Suprapubic skin (tissue), 3 donors: ENCODE data around the gene STX7.

Source experiments
- EP300 ChIP-seq: sonication (generic); formaldehyde crosslinking; IDR thresholded peaks from one replicate; pipeline ENCODE4 v1.6.1; 2017; ENCODE audit warnings: antibody characterized with exemption
- POLR2A ChIP-seq, 2 donors: fragments of 450-650 bp; IDR thresholded peaks; one replicate each; pipeline ENCODE4 v1.6.1; 2017; ENCODE audit warnings: antibody characterized with exemption in 2 of 2, mild to moderate bottlenecking in 2 of 2, moderate library complexity in 2 of 2
- TF ChIP-seq, protein P1 (sequence below), 2 donors: fragments of 200-600 bp in 1 of 2; fragments of 450-650 bp in 1 of 2; sonication (generic) in 1 of 2; IDR thresholded peaks; one replicate each; pipeline ENCODE4 v1.5.1; 2016 to 2019; ENCODE audit warnings: antibody characterized with exemption in 2 of 2, mild to moderate bottlenecking in 1 of 2, moderate library complexity in 1 of 2

DNA sequence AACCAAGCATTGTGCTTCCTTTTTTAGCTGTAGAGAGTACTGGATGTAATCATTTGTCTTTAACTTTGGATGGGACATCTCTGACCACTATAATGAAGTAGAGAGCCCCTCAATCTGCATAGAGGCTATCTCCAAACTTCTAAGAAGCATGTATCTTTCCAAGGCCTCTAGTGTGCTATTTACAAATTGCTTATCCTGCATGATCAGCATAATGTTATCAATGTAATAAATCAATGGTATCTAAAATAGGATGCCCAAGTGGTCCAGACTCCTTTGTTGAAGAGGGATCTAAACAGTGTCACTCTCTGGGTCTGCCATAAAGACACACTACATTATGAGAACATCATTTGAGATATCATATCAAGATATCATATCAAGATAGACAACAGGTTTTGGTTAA is 31.9 kb upstream of the STX7 start:
- no peak for TF ChIP-seq POLR2A (IDR thresholded peaks at IDR 0.05)
- TF ChIP-seq, protein P1, sequence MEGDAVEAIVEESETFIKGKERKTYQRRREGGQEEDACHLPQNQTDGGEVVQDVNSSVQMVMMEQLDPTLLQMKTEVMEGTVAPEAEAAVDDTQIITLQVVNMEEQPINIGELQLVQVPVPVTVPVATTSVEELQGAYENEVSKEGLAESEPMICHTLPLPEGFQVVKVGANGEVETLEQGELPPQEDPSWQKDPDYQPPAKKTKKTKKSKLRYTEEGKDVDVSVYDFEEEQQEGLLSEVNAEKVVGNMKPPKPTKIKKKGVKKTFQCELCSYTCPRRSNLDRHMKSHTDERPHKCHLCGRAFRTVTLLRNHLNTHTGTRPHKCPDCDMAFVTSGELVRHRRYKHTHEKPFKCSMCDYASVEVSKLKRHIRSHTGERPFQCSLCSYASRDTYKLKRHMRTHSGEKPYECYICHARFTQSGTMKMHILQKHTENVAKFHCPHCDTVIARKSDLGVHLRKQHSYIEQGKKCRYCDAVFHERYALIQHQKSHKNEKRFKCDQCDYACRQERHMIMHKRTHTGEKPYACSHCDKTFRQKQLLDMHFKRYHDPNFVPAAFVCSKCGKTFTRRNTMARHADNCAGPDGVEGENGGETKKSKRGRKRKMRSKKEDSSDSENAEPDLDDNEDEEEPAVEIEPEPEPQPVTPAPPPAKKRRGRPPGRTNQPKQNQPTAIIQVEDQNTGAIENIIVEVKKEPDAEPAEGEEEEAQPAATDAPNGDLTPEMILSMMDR (IDR thresholded peaks at IDR 0.05), result no peak
- TF ChIP-seq EP300, result no peak
